NCI-H2171 (cell line): Measurements from ENCODE around the gene VPS18.

ENCODE experiments used
- DNase-seq: peaks from one replicate; lab custom pipeline; 2025; lab: John Stamatoyannopoulos, UW

Gene VPS18

DNA sequence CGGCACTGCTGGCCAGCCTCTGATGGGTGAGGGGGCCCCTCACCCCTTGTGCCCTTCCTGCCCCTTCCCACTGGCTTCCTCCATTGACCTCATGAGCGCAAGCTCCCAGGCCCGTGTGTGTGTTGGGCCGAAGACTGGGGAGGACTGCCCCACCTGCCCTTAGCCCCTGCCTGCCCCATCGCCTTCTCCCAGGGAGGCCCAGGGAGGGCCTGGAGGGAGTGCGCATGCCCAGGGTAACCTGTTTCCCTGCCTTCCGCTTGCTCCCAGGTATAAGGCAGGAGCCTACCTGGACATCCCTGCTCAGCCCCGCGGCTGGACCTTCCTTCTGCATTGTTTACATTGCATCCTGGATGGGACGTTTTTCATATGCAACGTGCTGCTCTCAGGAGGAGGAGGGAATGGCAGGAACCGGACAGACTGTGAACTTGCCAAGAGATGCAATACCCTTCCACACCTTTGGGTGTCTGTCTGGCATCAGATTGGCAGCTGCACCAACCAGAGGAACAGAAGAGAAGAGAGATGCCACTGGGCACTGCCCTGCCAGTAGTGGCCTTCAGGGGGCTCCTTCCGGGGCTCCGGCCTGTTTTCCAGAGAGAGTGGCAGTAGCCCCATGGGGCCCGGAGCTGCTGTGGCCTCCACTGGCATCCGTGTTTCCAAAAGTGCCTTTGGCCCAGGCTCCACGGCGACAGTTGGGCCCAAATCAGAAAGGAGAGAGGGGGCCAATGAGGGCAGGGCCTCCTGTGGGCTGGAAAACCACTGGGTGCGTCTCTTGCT, 43.7 kb downstream of the VPS18 start:
- no peak for DNase-seq

DNA sequence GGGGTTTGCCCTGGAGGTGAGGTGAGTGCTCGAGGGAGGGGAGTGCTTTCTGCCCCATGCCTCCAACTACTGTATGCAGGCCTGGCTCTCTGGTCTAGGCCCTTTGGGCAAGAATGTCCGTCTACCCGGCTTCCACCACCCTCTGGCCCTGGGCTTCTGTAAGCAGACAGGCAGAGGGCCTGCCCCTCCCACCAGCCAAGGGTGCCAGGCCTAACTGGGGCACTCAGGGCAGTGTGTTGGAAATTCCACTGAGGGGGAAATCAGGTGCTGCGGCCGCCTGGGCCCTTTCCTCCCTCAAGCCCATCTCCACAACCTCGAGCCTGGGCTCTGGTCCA, 44.3 kb downstream of the VPS18 start:
- no peak for DNase-seq

DNA sequence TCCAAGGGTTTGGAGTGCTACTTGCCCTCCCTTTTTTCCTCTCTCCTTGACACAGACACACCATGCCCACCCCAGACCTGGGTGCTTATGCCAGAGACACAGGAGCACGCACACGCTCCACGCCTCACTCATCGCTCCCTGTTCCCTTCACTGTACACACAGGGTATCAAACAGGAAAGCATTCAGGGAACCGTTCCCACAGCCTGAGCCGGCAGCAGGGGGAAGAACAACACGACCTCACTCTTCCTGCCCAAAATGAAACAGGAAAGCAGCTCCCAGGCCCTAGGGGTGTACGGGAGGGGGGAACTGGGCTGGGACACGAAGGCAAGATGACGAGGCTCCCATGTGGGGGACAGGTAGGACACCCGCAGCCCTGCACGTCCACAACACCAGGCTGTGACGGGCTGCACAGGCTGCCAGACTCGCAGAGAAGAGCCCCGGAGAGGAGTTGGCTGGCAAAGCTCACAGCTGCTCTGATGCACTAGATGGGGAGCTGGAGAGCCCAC, 46.1 kb downstream of the VPS18 start:
- peak; percentile 27 for DNase-seq

DNA sequence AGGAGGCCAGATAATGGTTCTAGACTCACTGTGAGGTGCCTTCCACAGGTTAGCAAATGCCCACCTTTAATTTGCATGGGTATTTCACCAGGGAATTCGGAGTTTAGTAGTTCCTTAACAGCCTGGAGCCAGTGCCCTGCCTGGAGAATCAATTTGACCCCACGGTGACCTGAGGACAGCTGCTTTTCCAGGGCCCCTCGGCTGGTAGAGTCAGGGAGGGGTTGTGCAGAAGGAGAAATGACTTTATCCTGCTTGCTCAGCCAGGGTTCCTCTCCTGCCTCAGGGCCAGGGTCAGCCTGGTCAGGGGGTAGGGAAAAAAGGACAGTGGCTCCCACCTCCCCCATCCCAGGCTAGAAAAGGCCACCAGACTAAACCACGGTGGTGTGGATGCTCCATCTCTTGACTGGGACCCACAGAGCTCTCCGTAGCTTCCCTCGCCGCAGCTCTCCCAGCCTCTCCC, 46.8 kb downstream of the VPS18 start:
- no peak for DNase-seq

DNA sequence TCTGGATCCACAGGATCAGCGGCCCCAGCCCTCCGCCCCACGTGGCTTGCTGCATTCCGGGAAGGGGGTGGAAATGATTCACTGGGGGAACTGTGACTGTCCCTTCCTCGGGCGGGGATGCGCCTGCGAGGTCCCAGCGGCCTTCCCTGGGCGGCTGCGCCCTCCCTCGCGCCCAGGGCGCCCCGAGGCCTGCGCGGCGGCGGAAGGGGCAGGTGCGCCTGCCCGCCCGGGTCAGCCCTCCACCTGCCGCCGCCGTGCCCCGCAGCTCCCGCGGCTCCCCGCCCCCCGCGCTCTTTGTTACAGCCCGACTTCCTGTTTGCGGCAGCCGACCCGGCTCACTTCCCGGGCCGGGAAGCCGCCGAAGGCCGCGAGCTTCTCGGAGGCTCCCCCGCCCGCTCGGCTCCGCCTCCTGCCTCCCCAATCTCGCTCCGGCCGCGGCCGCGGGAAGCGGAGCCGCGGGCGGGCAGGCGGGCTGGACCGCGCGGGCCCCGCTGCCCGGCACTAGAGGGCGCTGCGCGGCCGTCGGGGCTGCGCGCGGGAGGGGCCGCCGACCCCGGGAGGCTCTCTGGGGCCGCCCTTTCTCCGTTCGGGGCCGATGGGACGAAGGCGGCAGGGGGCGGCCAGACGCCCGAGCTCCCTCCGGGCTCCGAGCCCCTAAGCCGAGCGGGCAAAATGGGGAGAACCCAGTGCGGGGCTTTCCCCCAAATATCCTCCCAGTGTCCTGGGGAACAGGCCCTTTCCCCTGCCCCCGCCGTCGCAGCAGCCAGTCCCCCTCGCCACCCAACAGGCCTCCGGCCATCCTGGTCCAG, 47.5 kb downstream of the VPS18 start:
- peak; percentile 80 for DNase-seq

DNA sequence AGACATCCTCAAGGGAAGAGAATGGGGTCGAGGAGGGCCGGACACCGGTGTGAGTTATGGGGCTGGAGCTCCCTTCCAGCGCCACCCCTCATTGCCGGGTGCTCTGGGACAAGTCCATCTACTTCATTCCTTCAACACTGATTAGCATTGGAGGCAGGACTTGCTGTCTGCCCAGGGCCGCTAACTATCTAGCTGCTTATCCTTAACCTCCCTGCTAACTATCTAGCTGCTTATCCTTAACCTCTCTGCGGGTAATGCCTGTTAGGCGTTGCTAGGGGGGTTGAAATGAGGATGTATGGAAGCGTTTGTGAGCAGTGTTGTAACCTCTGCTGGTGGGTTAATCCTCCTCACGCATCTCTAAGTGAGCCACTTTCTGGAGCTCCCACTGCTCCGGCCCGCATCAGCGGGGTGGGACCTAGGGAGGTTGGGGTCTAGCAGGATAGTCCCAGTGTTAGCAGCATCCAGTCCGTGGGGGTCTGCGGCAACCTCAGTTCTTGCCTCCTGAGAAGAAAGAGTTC, 48.1 kb downstream of the VPS18 start:
- no peak for DNase-seq

DNA sequence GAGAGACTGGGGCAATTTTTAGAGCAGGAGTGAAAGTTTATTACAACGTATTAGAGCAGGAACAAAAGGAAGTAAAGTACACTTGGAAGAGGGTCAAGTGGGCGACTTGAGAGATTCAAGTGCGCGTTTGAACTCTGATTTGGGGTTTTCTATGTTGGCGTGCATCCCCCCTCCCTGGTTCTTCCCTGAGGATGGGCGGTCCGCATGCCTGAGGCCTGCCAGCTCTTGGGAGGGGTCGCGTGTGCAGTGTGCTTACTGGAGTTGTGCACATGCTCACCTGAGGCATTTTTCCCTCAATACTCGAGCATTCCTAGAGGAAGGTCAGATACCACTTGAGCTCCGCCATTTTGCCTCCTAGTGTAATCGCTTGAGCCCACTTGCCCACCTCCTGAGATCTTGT, 48.6 kb downstream of the VPS18 start:
- no peak for DNase-seq

DNA sequence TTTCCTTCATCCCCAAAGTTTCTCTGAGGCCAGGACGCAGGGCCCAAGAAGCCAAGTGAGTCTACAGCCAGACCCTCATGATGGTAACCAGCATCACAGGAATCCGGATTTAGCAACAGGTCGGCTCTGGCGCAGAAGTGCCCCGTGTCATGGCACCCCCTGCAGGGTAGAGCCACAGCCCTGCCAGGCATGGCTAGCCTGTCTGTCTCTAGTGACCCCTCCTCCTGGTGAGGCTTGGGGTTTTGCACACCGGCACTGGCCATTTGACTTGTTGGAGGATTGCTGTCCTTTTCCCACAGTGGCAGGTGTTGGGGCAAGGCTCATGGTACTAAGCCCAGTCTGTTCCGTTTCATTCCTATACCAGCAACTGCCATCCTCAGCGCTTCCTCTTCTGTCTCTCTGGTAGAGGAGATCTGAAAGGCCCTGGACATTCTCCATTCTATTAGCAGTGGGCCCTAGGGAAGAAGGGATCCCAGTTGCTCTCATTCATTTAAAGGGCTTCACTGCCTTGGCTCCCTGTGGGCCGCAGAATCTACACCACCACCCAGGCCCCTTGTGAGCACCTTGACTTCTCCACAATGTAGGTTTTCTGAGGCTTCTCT, 49.6 kb downstream of the VPS18 start:
- DNase-seq = no peak

DNA sequence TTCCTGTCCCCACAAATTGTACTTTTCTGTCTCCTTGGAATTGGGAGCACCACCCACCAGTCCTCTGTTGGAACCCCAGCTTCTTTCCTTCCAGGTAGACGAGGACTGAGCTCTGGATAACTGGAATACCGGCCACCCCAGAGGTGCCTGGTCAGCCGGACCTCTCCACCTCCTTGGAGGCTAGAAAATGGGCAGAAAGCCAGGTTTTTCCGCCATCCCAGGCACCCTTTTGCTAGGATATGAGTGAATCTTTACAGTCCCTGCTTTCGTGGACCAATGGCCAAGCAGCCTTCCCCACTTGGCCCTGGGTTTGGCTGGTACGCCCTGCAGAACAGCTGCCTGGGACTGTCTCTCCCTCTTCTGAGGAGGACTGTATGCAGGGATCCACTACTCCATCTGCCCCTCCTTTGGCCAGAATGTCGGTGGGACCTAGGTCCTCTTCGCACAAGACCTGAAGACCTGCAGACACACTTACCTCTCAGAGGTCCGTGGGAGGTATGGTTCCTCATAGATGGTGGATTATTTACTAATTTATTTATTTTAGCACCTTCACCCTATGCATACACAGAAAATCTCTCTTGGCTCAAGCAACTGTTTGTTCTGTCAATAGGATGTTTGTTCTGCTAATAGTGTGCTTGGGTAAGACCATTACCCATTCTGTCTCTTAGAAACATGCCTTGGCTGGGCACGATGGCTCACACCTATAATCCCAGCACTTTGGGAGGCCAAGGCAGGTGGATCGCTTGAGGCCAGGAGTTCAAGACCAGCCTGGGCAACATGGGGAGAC, 50.5 kb downstream of the VPS18 start:
- DNase-seq = no peak

DNA sequence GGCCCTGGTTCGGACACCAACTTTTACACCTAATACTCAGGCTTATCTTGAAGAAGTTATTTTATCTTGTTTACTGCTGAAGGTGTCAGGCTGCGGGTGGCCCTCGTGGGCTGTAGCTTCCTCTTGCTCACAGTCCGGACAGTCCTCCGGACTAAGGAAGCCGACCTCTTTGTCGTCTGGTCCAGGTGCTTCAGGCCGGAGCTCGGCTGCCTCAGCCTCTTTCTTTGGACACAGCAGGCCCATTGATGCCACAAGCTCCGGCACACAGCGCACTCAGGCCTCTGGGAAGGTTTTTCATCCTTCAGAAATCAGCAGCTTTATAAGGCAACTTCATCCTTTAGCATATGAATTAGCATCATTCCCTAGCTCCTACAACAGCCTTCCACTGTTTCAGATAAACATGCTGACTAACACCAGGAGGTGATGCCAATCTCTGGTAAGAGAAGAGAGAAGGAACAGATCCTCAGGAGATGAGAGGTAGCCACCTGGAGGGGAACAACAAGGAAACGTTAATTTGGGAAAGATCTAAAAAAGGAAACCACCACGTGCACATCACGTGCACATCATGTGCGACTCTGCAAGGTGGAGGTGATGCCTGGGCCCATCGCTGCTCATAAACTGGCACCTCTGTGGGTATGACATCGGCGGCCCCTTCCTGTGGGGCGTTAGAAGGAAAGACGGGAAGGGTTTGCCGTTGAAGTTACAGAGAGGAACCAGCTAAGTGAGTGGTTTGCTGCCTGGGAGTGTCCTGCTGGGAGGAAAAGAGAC, 54.6 kb downstream of the VPS18 start:
- DNase-seq = no peak

DNA sequence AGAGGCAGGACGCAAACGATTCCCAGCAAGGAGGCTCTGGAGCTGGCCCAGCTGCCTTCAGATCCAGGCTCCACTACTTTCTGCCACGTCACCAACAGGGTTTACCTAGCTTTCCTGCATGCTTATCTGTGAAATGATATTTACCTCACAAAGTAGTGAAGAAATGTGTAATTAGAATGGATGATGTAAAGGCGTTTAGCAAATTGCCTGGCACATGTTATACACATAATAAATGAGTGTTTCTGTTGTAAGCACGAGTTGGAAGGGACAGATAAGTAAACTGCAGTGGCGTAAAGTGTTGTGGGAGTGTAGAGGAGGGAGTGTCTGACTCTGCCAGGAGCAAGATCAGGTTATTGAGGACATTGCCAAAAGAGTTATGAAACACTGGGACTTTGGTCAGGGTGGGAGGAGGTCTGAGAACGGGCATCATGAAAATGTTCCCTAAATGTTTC, 55.5 kb downstream of the VPS18 start:
- DNase-seq = no peak

DNA sequence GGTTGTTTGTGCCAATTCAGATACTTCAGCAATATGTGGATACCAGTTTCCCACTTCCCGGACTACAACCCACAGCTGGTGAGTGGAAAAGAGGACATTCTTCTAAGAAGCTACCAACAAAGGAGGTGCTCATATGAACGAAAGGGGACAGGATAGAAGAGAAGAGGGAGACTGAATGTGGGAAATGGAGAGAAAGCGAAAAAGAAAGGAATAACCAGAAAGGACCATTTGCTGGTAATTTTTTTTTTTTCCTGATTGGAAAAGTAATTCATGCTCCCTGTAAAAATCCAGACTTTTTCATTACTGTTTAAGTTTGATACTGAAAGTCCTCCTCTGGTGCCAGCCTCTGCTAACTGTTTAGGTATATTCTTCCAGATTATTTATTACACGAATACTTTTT, 57.5 kb downstream of the VPS18 start:
- DNase-seq = no peak

DNA sequence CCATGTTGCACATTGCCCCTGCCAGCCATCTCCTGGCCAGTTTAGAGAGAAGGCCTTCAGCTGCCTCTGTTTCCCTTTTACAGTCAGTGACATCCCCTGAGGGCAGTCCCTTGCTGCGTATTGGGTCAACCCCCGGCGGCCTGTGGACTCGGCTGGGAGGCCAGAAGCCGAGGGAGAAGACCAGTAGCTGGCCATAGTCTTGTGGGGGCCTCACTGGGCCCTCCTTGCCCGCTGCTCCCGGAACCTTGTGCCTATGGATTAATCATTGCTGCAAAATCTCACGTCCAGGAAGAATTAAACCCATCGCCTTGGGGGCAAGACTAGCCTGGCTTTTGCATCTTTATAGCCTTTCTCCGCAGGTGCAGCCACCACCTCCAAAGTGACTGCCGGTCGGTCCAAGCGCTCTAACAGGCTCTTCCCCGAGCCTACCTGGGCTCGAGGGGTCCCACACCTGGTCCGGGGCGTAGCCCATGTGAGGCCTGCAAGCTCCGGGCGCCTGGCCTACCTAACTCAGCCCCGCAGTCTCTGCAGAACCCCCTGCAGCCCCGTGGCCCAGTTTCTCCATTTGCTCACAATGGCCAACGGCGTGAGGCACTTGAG, 58.2 kb downstream of the VPS18 start:
- DNase-seq = no peak

DNA sequence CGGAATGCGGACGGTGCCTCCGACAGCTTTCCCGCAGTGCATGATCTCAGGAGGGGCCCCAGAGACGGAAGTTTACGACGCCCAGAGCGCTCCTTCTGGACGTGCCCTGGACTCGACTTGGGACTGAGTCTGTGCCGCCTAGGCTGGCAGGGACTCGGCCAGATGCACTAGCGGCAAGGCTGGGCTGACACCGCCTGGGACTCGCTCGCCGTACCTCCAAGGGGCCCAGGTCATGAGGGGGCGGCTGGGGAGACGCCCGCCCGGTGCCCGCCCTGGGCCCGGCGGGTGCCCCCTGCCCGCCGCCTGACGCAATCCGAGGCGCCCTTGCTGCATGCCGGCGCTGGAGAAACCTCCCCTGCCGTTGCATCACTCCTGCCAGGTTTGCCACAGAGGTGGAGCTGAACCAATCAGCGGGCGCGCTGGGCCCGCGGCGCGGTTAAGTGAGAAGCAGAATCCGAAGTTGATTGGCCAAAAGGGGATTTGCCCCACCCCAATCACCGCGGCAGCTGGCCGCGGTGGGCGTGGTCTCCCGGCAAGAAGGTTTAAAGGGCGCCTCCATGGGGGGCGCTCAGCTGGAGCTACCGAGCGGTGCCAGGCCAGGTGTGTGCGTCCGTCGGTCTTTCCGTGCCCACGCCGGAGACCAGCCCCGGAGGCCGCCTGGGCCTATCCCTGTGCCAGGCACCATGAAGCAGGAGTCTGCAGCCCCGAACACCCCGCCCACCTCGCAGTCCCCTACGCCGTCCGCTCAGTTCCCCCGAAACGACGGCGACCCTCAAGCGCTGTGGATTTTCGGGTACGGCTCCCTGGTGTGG, 58.9 kb downstream of the VPS18 start, which contains the start of gene CHAC1:
Gene CHAC1, plus strand, starts transcription at position 571 of the 812 bp plus-strand sequence. Its CDS starts 113 bp downstream, at position 684.
- DNase-seq = peak; percentile 94
